Peyer's patch (tissue), 4 donors: Measurements from ENCODE around the gene CAMK2B.

ENCODE experiments used
- CTCF ChIP-seq, 6 experiments: fragments of 450-650 bp in 4 of 6; fragments of 200-600 bp in 2 of 6; sonication (generic) in 1 of 6; IDR thresholded peaks; one replicate each; pipeline ENCODE4 v1.5.1; 2017 to 2019; ENCODE audit warnings: antibody characterized with exemption in 6 of 6, mild to moderate bottlenecking in 3 of 6, moderate library complexity in 1 of 6
- POLR2A ChIP-seq, 2 donors: fragments of 450-650 bp; IDR thresholded peaks; one replicate each; pipeline ENCODE4 v1.5.1; 2017; ENCODE audit warnings: antibody characterized with exemption in 2 of 2, mild to moderate bottlenecking in 2 of 2, moderate library complexity in 2 of 2

- TF ChIP-seq CTCF (IDR thresholded peaks at IDR 0.05): no peak
- no peak for TF ChIP-seq POLR2A (IDR thresholded peaks at IDR 0.05)
Measured at GRCh38 chr7:44330331-44330730, 4.9 kb upstream of the CAMK2B start.
